GM19035 (cell line): ENCODE measurements around the gene S100A12.

Experiments used
- ATAC-seq: cut with Tn5 transposase; IDR thresholded peaks from one replicate; pipeline ENCODE4 v1.9.1; 2021; ENCODE audit not compliant: unreplicated experiment

Gene S100A12

DNA sequence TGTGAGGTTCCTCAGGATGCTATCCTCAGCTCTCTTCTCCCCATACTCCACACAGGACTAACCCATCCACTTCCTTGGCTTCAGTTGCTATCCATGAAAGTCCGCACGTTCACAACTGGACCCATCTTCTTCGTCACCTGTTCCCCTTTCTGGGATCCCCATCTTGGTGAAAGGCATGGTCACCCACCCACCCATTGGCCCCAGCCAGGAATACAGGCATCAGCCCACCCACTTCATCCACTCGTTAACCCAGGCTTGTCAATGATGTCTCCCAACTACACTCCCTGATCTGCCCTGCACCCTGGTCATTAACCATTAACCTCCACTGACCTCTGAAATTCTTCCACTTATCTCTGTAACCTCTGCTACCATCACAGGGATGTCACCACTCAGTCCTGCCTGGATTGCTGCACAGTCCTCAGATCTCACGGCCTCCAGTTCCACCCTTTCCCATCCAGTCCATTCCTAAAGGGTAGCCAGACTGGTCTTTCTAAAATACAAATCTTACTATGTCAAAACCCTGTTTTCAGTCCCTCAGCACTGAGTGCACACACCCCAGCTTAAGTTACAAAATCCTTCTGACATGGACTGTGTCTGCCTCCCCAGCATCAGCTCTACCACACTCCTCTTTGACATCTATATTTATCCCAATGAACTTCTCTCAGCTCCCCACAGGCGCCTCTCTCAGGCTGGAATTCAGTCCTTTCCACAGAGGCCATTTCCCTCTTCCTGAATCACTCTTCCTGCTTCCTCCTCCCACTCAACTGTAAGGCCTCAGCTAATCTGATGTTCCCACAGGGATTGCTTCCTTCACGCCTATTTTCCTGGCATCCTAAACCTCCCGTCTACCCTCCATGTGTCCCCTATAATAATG is 37.2 kb downstream of the S100A12 start:
- no peak for ATAC-seq

DNA sequence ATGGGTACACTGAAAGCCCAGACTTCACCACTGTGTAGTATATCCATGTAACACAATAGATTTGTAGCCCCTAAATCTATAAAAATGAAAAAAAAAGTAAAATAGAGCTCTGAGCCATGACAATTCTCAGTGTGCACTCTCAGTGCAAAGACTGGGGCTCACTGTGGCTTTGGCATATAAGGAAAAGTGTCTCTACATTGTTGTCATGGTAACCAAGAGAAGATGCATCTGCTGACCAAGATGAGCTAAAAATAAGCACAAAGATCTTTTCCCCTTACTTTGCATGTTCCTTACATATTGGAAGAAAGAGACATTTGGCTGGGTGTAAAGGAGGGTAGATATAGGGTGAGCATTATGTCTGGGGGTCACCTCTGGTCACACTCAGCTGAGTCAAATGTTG is 38.8 kb downstream of the S100A12 start:
- ATAC-seq = no peak

DNA sequence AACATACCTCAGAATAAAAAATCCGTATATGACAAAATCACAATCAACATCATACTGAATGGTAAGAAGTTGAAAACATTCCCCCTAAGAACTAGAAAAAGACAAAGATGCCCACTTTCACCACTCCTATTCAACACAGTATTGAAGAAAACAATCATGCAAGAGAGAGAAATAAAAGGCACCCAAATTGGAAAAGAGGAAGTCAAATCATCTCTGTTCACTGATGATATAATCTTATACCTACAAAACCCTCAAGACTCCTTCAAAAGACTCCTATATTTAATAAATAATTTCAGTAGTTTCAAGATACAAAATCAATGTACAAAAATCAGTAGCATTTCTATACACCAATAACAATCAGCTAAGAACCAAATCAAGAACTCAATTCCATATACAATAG is 41.5 kb downstream of the S100A12 start:
- ATAC-seq = no peak

DNA sequence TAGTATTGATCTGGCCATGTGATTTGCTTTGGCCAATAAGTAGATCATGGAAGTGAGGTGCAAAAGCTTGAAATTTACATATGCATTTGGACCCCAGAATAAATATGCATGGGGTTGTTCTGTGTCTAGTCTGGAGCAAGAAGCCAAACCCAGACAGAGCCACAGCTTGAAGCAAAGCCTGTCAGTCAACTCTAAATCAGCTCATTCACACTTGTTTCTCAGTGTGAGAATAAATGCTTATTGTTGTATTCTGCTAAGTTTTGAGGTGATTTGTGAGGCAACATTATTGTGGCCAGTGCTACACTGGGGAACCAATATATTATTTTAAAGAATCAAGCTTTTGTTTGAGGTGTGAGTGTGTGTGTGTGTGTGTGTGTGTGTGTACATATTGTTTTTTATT is 50.5 kb downstream of the S100A12 start:
- ATAC-seq = no peak
